ENCODE data around the gene NBPF20.
"Not testable (repeated sequence)": the region's sequence is repeated elsewhere in the genome, so short reads cannot be mapped to it uniquely, and the experiment has no call there.

Gene NBPF20

DNA sequence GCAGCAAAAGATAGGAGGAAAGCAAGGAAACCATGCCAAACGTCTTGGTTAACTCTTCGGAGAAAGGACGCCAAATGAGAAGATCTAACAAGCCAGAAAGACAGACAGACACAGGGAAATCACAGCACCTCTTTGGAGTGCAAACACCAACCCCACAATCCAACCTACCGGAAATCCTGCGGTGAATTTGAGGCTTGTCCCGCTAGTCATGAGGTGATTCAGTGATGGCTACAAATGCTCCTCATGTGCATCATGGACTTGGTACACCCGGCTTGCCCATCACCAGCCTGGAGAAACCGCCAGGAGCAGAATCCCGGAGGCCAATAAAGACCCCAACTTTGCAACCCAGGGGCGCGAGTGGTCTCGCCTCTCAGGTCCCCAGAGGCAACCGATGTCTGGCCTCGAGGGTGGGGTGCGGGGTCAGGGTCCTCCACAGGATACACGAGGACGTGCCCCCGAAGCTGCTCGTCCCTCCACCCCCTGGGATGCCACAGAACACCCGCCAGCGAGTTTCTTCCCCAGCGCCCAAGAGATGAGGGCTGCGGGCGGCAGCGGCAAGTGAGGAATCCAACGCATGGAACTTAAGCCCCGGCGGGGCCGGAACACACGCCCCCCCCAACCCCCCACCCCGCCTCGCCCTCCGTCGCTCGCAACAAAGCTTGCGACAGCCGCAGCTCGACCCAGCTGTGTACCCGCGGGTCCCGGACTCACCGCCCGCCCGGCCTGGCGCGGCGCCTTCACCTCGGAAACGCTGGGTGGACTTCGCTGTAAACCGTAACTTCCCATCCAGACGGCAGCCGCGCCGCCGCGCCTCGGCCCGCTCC is 579 bp downstream of the NBPF20 start:
- DNase-seq (ENCODE audit: low read depth, low spot score), result not testable (repeated sequence)

DNA sequence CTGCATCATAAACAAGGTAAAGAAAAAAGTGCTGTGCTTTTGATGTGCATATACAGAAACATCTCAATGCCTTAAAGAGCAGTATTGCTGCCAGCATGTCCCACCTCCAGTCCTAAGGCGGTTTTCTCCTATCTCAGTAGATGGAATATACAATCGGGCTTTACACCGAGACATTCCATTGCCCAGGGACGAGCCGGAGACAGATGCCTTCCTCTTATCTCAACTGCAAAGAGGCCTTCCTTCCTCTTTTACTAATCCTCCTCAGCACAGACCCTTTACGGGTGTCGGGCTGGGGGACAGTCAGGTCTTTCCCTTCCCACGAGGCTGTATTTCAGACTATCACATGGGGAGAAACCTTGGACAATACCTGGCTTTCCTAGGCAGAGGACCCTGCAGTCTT is 10.3 kb downstream of the NBPF20 start:
- not testable (repeated sequence) for DNase-seq (ENCODE audit: low read depth, low spot score)

DNA sequence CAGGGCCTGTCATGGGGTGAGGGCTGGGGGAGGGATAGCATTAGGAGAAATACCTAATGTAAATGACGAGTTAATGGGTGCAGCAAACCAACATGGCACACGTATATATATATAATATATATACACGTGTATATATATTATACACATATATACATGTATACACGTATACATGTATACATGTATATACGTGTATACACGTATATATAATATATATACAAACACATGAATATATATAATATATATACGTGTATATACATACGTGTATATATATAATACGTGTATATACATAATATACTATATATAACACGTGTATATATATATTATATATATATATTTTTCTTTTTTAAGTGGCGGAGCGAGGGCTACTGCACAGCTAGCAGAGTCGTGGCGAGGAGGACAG is 18.1 kb downstream of the NBPF20 start:
- not testable (repeated sequence) for DNase-seq (ENCODE audit: low read depth, low spot score)

DNA sequence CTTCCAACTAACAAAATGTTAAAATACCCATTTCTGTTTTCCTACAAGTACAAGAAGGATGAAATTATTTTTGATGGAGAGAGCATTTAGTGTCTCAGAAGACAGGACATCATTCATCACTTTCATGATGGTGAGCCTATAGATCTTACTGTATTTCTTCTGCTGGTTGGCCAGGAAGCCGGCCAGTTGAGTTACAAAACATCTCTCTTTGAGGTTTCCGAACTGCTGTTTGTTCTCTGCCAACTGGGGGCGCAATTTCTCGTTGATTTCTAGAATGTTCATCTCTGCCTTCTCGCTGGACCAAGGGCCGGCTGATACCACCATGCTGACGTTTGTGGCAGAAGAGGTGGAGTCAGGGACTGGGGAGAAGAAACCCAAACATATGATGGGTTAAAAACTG is 20.5 kb downstream of the NBPF20 start:
- not testable (repeated sequence) for DNase-seq (ENCODE audit: low read depth, low spot score)

DNA sequence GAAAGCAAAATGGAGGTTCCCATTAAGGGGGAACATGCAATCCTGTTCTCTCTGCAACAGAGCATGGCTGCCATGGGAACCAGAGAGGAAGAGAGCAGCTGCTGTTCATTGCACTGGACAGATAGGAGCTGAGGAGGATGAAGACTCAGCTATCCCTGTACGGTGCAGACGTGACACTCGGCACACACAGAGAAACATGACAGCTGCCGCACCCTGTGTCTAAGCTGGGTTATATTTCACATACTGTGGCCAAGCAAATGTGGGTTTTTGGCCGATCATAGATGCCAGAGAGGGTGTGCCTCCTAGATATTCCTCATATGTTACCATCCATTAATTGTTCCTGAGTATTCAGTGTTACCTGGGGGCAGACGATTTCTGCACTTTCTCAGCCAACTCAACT is 24.7 kb downstream of the NBPF20 start:
- not testable (repeated sequence) for DNase-seq (ENCODE audit: low read depth, low spot score)
